ENCODE results near the gene SLC6A6. TPM values are rescaled to one million over a fixed set of nuclear protein-coding genes. Genes with fewer than 3 reads are reported as not detected.

The SLC6A6 gene
- total RNA-seq, 1 donor from 2014 or later: 24.2 TPM

DNA sequence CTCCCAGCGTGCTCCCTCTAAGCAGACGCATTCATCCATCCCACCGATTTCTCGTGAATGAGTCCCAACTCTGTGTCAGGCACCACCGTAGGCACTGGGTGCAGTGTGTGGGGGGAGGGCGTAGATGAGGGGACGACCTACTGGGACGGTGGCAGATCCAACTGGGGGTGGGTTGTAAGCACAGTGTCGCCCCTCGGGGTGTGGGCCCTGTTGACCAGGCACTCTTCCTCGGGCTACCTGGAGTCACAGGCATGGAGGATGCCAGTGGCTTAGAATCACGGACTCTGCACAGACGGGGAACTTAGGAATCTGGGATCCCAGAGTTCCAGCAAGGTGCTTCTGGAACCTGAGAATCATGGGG, 66.2 kb downstream of the SLC6A6 start:
- Histone ChIP-seq H4K20me1 (ENCODE audit: insufficient read depth, low read length) (peaks cover 5% of the 10 kb centered on the region), H3K9me3 (ENCODE audit: insufficient read depth, low read depth, low read length) (no peaks in the 10 kb centered on the region), H3K9ac (ENCODE audit: low read length) (no peak overlapping the region), H3K36me3 (ENCODE audit: insufficient read depth, low read length) (no peaks in the 10 kb centered on the region), H3K79me2 (ENCODE audit: insufficient read depth, low read length) (no peaks in the 10 kb centered on the region), H3K4me2 (ENCODE audit: low read length) (no peak overlapping the region), H2AFZ (ENCODE audit: low read depth, low read length) (no peak overlapping the region), H3K4me1 (ENCODE audit: insufficient read depth, low read length) (peaks cover 23% of the 10 kb centered on the region), H3K27ac (ENCODE audit: low read depth, low read length) (no peak overlapping the region), H3K27me3 (ENCODE audit: insufficient read depth, low read length) (no peaks in the 10 kb centered on the region), H3K4me3 (ENCODE audit: insufficient read depth, low read depth, low read length) (no peak overlapping the region)
- FAIRE-seq (no peak), DNase-seq (ENCODE audit: low read depth) (no peak)
- no peak overlapping the region for H3K4me3 Mint-ChIP-seq (ENCODE audit: unreplicated experiment)
- H3K27me3 Mint-ChIP-seq (ENCODE audit: low read depth, unreplicated experiment): no peaks in the 10 kb centered on the region
- peaks cover 18% of the 10 kb centered on the region for H3K4me1 Mint-ChIP-seq (ENCODE audit: low read depth, unreplicated experiment)
- TF ChIP-seq EZH2 (IDR thresholded peaks at IDR 0.05; ENCODE audit: insufficient read depth, low read length): no peak
- TF ChIP-seq, protein P1, sequence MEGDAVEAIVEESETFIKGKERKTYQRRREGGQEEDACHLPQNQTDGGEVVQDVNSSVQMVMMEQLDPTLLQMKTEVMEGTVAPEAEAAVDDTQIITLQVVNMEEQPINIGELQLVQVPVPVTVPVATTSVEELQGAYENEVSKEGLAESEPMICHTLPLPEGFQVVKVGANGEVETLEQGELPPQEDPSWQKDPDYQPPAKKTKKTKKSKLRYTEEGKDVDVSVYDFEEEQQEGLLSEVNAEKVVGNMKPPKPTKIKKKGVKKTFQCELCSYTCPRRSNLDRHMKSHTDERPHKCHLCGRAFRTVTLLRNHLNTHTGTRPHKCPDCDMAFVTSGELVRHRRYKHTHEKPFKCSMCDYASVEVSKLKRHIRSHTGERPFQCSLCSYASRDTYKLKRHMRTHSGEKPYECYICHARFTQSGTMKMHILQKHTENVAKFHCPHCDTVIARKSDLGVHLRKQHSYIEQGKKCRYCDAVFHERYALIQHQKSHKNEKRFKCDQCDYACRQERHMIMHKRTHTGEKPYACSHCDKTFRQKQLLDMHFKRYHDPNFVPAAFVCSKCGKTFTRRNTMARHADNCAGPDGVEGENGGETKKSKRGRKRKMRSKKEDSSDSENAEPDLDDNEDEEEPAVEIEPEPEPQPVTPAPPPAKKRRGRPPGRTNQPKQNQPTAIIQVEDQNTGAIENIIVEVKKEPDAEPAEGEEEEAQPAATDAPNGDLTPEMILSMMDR (IDR thresholded peaks at IDR 0.05; ENCODE audit: insufficient read depth, low read depth, low read length): no peak
- peaks cover 2% of the 10 kb centered on the region for H3K9me3 Mint-ChIP-seq (ENCODE audit: unreplicated experiment)
- no peak overlapping the region for H3K27ac Mint-ChIP-seq (ENCODE audit: unreplicated experiment)
- H3K36me3 Mint-ChIP-seq (ENCODE audit: low read depth, unreplicated experiment): peaks cover 6% of the 10 kb centered on the region

DNA sequence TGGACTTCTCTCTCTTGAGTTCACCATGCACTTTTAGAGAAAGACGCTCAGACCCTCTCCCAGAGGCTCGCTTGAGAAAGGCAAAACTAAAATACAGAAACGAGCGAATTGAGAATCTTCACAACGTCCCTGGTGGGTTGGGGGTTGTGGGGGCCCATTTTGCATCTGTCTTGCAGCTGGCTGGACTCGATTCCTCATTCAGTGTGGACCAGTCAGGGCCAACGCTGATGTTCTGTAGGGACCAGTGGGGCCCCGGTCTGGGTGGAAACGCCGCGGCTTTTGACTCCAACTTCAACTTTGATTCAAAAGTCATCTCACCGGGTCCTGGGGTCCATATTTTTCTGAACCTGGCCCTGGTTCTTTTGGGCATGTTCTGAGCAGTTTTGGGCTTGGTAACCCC, 68.1 kb downstream of the SLC6A6 start:
- Mint-ChIP-seq H3K36me3 (ENCODE audit: low read depth, unreplicated experiment) (peaks cover 7% of the 10 kb centered on the region), H3K27ac (ENCODE audit: unreplicated experiment) (no peak overlapping the region), H3K4me1 (ENCODE audit: low read depth, unreplicated experiment) (peaks cover 20% of the 10 kb centered on the region), H3K27me3 (ENCODE audit: low read depth, unreplicated experiment) (no peaks in the 10 kb centered on the region), H3K4me3 (ENCODE audit: unreplicated experiment) (no peak overlapping the region), H3K9me3 (ENCODE audit: unreplicated experiment) (peaks cover 2% of the 10 kb centered on the region)
- Histone ChIP-seq H2AFZ (ENCODE audit: low read depth, low read length) (no peak overlapping the region), H3K4me2 (ENCODE audit: low read length) (no peak overlapping the region), H3K27me3 (ENCODE audit: insufficient read depth, low read length) (no peaks in the 10 kb centered on the region), H3K79me2 (ENCODE audit: insufficient read depth, low read length) (no peaks in the 10 kb centered on the region), H3K27ac (ENCODE audit: low read depth, low read length) (no peak overlapping the region), H3K9ac (ENCODE audit: low read length) (no peak overlapping the region), H3K36me3 (ENCODE audit: insufficient read depth, low read length) (peaks cover 3% of the 10 kb centered on the region), H3K4me1 (ENCODE audit: insufficient read depth, low read length) (peaks cover 25% of the 10 kb centered on the region), H4K20me1 (ENCODE audit: insufficient read depth, low read length) (peaks cover 5% of the 10 kb centered on the region), H3K4me3 (ENCODE audit: insufficient read depth, low read depth, low read length) (no peak overlapping the region), H3K9me3 (ENCODE audit: insufficient read depth, low read depth, low read length) (no peaks in the 10 kb centered on the region)
- no peak for TF ChIP-seq EZH2 (IDR thresholded peaks at IDR 0.05; ENCODE audit: insufficient read depth, low read length)
- TF ChIP-seq, protein P1 (IDR thresholded peaks at IDR 0.05; ENCODE audit: insufficient read depth, low read depth, low read length): no peak
- DNase-seq (ENCODE audit: low read depth) (no peak), FAIRE-seq (no peak)

GRCh38 chr3:14471016-14471415, 68.6 kb downstream of the SLC6A6 start:
- H3K9ac ChIP-seq (ENCODE audit: low read length): no peak overlapping the region
- Mint-ChIP-seq H3K4me3 (ENCODE audit: unreplicated experiment) (no peak overlapping the region), H3K27ac (ENCODE audit: unreplicated experiment) (no peak overlapping the region), H3K4me1 (ENCODE audit: low read depth, unreplicated experiment) (peaks cover 24% of the 10 kb centered on the region), H3K9me3 (ENCODE audit: unreplicated experiment) (peaks cover 2% of the 10 kb centered on the region), H3K27me3 (ENCODE audit: low read depth, unreplicated experiment) (peaks cover 1% of the 10 kb centered on the region), H3K36me3 (ENCODE audit: low read depth, unreplicated experiment) (peaks cover 8% of the 10 kb centered on the region)
- DNase-seq (ENCODE audit: low read depth): no peak
- no peaks in the 10 kb centered on the region for H3K9me3 ChIP-seq (ENCODE audit: insufficient read depth, low read depth, low read length)
- no peak overlapping the region for H3K4me3 ChIP-seq (ENCODE audit: insufficient read depth, low read depth, low read length)
- H3K27me3 ChIP-seq (ENCODE audit: insufficient read depth, low read length): no peaks in the 10 kb centered on the region
- H3K4me1 ChIP-seq (ENCODE audit: insufficient read depth, low read length): peaks cover 27% of the 10 kb centered on the region
- no peak for FAIRE-seq
- H3K27ac ChIP-seq (ENCODE audit: low read depth, low read length): no peak overlapping the region
- peaks cover 3% of the 10 kb centered on the region for H3K36me3 ChIP-seq (ENCODE audit: insufficient read depth, low read length)
- TF ChIP-seq, protein P1 (IDR thresholded peaks at IDR 0.05; ENCODE audit: insufficient read depth, low read depth, low read length): no peak
- TF ChIP-seq EZH2 (IDR thresholded peaks at IDR 0.05; ENCODE audit: insufficient read depth, low read length): no peak
- H2AFZ ChIP-seq (ENCODE audit: low read depth, low read length): no peak overlapping the region
- no peaks in the 10 kb centered on the region for H3K79me2 ChIP-seq (ENCODE audit: insufficient read depth, low read length)
- H3K4me2 ChIP-seq (ENCODE audit: low read length): no peak overlapping the region
- H4K20me1 ChIP-seq (ENCODE audit: insufficient read depth, low read length): peaks cover 5% of the 10 kb centered on the region

All from astrocyte (in vitro differentiated cells and primary cell).